Measurements from ENCODE around the gene COL8A2.

Gene COL8A2

DNA sequence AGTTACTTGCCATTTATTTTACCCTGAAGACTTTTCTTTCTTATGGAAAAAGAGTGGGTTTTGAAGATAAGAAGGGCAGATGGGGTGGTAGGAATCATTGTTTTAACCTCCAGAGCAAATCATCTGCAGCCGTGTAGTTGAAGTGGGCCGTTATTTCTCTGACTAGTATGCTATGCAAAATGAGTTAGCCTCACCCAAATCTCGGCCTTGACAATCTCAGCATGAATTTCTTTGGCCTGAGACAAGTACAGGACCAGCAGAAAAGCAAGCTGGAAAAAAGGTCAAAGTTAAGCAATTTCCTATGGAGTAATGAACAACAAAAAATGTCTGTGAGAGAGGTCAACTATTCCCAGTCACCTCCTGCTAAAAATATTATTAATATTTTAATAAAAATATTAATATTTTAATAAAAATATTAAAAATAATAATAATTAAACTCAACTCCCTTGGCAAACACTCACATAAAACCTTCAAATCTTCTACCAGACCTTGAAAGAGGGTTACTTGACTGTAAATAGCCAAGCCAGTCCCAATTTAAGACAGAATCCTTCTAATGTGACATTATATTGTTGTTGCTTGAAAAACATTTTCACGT, 47.9 kb downstream of the COL8A2 start:
- DNase-seq (ENCODE audit: extremely low spot score): no peak
- CTCF ChIA-PET: no interaction called here
- POLR2A ChIA-PET: no interaction called here
- TF ChIP-seq FOXA1 (IDR thresholded peaks at IDR 0.05): no peak
- no peak for TF ChIP-seq TARDBP (IDR thresholded peaks at IDR 0.05)
- no peak for TF ChIP-seq HDGF (IDR thresholded peaks at IDR 0.05; ENCODE audit: borderline replicate concordance)
- no peak for TF ChIP-seq BHLHE40 (IDR thresholded peaks at IDR 0.05; ENCODE audit: borderline replicate concordance)
- no peak for TF ChIP-seq FOXM1 (IDR thresholded peaks at IDR 0.05; ENCODE audit: borderline replicate concordance)

DNA sequence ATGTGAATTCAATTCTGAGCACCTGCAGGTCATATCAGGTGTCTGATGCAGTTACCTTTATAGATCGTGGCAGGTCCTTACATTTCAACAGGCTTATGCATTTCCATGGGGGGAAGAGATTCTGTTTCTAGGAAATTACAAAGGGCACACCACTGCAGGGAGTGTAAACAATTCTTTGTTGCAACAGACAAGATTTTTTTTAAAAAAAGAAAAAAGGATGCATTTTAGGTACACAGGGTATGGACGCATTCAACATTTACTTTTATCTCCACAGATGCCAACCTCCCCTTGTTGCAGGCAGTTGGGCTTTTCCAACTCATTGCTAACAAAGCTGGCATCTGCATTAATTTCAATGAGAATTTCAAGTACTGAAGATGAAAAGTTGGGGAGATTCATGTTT, 54.7 kb downstream of the COL8A2 start:
- DNase-seq (ENCODE audit: extremely low spot score): no peak
- ChIA-PET CTCF (no interaction called here), POLR2A (no interaction called here)
- TF ChIP-seq, protein P1, sequence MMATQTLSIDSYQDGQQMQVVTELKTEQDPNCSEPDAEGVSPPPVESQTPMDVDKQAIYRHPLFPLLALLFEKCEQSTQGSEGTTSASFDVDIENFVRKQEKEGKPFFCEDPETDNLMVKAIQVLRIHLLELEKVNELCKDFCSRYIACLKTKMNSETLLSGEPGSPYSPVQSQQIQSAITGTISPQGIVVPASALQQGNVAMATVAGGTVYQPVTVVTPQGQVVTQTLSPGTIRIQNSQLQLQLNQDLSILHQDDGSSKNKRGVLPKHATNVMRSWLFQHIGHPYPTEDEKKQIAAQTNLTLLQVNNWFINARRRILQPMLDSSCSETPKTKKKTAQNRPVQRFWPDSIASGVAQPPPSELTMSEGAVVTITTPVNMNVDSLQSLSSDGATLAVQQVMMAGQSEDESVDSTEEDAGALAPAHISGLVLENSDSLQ (IDR thresholded peaks at IDR 0.05): no peak
- TF ChIP-seq LEF1 (IDR thresholded peaks at IDR 0.05; ENCODE audit: borderline replicate concordance) (no peak), FOXK2 (IDR thresholded peaks at IDR 0.05) (no peak), ARNT (IDR thresholded peaks at IDR 0.05) (no peak), FOXA1 (IDR thresholded peaks at IDR 0.05) (no peak), ELF4 (IDR thresholded peaks at IDR 0.05) (no peak), CTBP1 (IDR thresholded peaks at IDR 0.05; ENCODE audit: borderline replicate concordance) (no peak), HDGF (IDR thresholded peaks at IDR 0.05; ENCODE audit: borderline replicate concordance) (no peak), TARDBP (IDR thresholded peaks at IDR 0.05) (no peak), NFRKB (IDR thresholded peaks at IDR 0.05) (no peak), SUZ12 (IDR thresholded peaks at IDR 0.05) (no peak), ZNF384 (IDR thresholded peaks at IDR 0.05) (no peak), SP1 (IDR thresholded peaks at IDR 0.05) (no peak), BHLHE40 (IDR thresholded peaks at IDR 0.05; ENCODE audit: borderline replicate concordance) (no peak), L3MBTL2 (conservative IDR thresholded peaks at IDR 0.05) (no peak), FOXM1 (IDR thresholded peaks at IDR 0.05; ENCODE audit: borderline replicate concordance) (no peak)

DNA sequence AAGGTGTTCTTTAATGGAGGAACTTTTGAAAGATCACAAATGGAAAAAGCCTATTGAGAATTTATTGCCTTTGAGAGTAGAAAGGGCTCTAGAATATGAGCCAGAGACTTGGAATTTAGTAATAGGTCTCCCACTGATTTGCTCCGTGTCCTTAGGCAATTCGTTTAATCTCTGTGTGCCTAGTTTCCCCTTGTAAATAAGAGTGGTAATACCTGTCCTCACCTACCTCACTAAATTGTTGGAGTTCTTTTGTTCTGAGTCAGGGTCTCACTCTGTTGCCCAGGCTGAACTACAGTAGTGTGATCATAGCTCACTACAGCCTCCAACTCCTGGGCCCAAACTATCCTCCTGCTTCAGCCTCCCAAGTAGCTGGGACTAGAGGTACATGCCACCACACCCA, 56.2 kb downstream of the COL8A2 start:
- no peak for TF ChIP-seq NFRKB (IDR thresholded peaks at IDR 0.05)
- no peak for TF ChIP-seq HDGF (IDR thresholded peaks at IDR 0.05; ENCODE audit: borderline replicate concordance)
- no peak for TF ChIP-seq FOXK2 (IDR thresholded peaks at IDR 0.05)
- TF ChIP-seq ELF4 (IDR thresholded peaks at IDR 0.05): no peak
- TF ChIP-seq, protein P1 (IDR thresholded peaks at IDR 0.05): no peak
- no peak for TF ChIP-seq LEF1 (IDR thresholded peaks at IDR 0.05; ENCODE audit: borderline replicate concordance)
- no peak for TF ChIP-seq CTBP1 (IDR thresholded peaks at IDR 0.05; ENCODE audit: borderline replicate concordance)
- TF ChIP-seq SP1 (IDR thresholded peaks at IDR 0.05): no peak
- no peak for TF ChIP-seq BHLHE40 (IDR thresholded peaks at IDR 0.05; ENCODE audit: borderline replicate concordance)
- TF ChIP-seq FOXM1 (IDR thresholded peaks at IDR 0.05; ENCODE audit: borderline replicate concordance): no peak
- CTCF ChIA-PET: no interaction called here
- no peak for DNase-seq (ENCODE audit: extremely low spot score)
- POLR2A ChIA-PET: no interaction called here

DNA sequence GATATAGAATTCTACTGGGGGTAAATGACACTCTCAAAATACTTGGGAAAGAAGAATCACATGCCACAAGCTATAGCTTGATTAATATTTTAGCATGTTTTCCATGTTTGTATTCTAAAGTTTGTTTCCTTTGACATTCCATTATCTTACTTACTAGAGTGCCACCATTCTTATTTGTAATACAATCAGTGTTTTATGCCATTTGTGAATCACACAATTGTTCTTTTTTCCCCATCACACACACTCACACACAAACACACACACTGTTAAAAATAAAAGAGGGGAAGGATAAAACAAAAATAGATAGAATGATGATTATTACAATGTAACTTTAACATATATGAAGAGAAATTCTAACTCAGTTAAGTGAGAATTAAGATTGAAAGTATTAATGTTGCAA, 57.2 kb downstream of the COL8A2 start:
- DNase-seq (ENCODE audit: extremely low spot score): no peak
- POLR2A ChIA-PET: no interaction called here
- TF ChIP-seq NFRKB (IDR thresholded peaks at IDR 0.05) (no peak), L3MBTL2 (conservative IDR thresholded peaks at IDR 0.05) (no peak), SP1 (IDR thresholded peaks at IDR 0.05) (no peak), SUZ12 (IDR thresholded peaks at IDR 0.05) (no peak)
- CTCF ChIA-PET: no interaction called here

DNA sequence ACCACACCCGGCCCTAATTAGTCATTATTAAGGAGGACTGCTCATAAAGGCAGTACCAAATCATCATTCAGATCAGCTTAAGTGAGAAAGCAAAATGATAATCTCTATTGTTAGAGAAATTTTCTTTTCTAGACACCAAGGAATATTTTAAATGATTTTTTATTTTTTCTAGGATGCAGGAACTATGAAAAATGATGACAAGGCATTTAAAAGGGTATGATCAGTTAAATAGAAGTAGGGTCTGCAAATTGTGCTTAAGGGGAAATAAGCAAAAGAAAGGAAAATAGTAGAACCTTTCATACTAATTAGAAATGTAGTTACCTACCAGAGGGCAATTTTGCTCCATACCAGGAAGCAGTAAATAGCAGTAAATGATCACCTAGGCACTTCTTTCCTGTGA, 62.7 kb downstream of the COL8A2 start:
- ChIA-PET POLR2A (no interaction called here), CTCF (no interaction called here)
- DNase-seq (ENCODE audit: extremely low spot score): no peak

DNA sequence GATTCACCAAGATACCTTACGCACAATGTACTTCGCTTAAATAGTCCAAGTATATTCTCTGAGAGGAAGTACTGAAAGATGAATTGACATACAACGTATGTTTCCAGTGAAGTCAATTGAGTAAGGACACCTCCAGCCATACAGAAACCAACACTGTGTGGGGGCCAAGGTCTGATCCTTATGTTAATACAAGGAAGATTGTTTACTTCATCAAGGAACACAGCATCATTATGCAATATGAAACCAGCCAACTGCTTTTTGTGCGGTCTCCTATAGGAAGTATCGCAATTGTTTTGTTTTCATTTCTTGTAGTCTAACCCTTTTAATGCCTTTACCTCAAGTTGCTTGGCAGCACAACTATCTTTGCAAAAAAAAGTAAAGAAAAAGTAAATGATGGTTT, 69.3 kb downstream of the COL8A2 start:
- TF ChIP-seq NFRKB (IDR thresholded peaks at IDR 0.05) (no peak), FOXK2 (IDR thresholded peaks at IDR 0.05) (no peak), LEF1 (IDR thresholded peaks at IDR 0.05; ENCODE audit: borderline replicate concordance) (no peak), FOXM1 (IDR thresholded peaks at IDR 0.05; ENCODE audit: borderline replicate concordance) (no peak), ZNF384 (IDR thresholded peaks at IDR 0.05) (no peak), FOXA1 (IDR thresholded peaks at IDR 0.05) (no peak), L3MBTL2 (conservative IDR thresholded peaks at IDR 0.05) (no peak), TARDBP (IDR thresholded peaks at IDR 0.05) (no peak), SP1 (IDR thresholded peaks at IDR 0.05) (no peak), ARNT (IDR thresholded peaks at IDR 0.05) (no peak), SUZ12 (IDR thresholded peaks at IDR 0.05) (no peak), CTBP1 (IDR thresholded peaks at IDR 0.05; ENCODE audit: borderline replicate concordance) (no peak), HDGF (IDR thresholded peaks at IDR 0.05; ENCODE audit: borderline replicate concordance) (no peak), BHLHE40 (IDR thresholded peaks at IDR 0.05; ENCODE audit: borderline replicate concordance) (no peak), ELF4 (IDR thresholded peaks at IDR 0.05) (no peak)
- TF ChIP-seq, protein P1 (IDR thresholded peaks at IDR 0.05): no peak
- POLR2A ChIA-PET: no interaction called here
- DNase-seq (ENCODE audit: extremely low spot score): no peak
- CTCF ChIA-PET: interaction anchor here (1.7 kb wide), 1 partner anchor 31 kb away, joined by 4 read pairs; no protein-coding TSS in a partner anchor

More for the DNA sequence above, 62.7 kb downstream of the COL8A2 start:
- TF ChIP-seq NFRKB (IDR thresholded peaks at IDR 0.05) (no peak), FOXA1 (IDR thresholded peaks at IDR 0.05) (no peak), FOXK2 (IDR thresholded peaks at IDR 0.05) (no peak), SP1 (IDR thresholded peaks at IDR 0.05) (no peak)
- TF ChIP-seq, protein P1 (IDR thresholded peaks at IDR 0.05): no peak
